Panc1 (cell line): ENCODE data around the gene MYH11. TPM values are rescaled to one million over a fixed set of nuclear protein-coding genes. Genes with fewer than 3 reads are reported as not detected.
A peak's percentile ranks its signal among the peaks of the same experiment; 100 is the strongest.

ENCODE experiments used
- ATAC-seq: fragments of 200-7000 bp; cut with Tn5 transposase; 2 replicates; pipeline ENCODE4 v1.9.1; 2020; ENCODE audit warnings: mild to moderate bottlenecking, moderate library complexity
- BruUV-seq: library from RNA; stranded (reverse); fragments of 400-500 nt; replicated peaks from 2 replicates; lab custom pipeline; 2021; lab: Mats Ljungman, UMichigan
- CTCF ChIA-PET: fragments of 300-600 bp; sonication (Branson Sonifier 250); formaldehyde crosslinking; loops from one replicate; lab custom pipeline; 2022; ENCODE audit warnings: antibody characterized with exemption; lab: Charles Lee
- POLR2A ChIA-PET: fragments of 300-600 bp; sonication (Branson Sonifier 250); formaldehyde crosslinking; loops from one replicate; lab custom pipeline; 2022; ENCODE audit warnings: antibody characterized with exemption; lab: Charles Lee
- DNase-seq: peaks from one replicate; pipeline ENCODE4 v3.0.0-alpha.2; 2010; ENCODE audit warnings: low read depth, low spot score
- H3K27ac ChIP-seq: 2 replicates; pipeline ENCODE4 v1.5.1; 2011; ENCODE audit warnings: mild to moderate bottlenecking, low read length, inconsistent platforms
- H3K27me3 ChIP-seq: fragments of 200-500 bp; sonication (Bioruptor generic); 2 replicates; pipeline ENCODE4 v1.6.0; 2014; ENCODE audit warnings: low read length, inconsistent platforms; ENCODE audit not compliant: control insufficient read depth, insufficient read depth
- H3K36me3 ChIP-seq: fragments of 200-500 bp; sonication (Bioruptor generic); 2 replicates; pipeline ENCODE4 v1.5.1; 2014; ENCODE audit warnings: inconsistent platforms, mild to moderate bottlenecking, low read length, moderate library complexity; ENCODE audit not compliant: control insufficient read depth, insufficient read depth
- H3K4me1 ChIP-seq: 2 replicates; pipeline ENCODE4 v1.5.1; 2011; ENCODE audit warnings: inconsistent platforms, mild to moderate bottlenecking, low read length, moderate library complexity; ENCODE audit not compliant: control insufficient read depth, insufficient read depth
- H3K4me3 ChIP-seq, 2 experiments: 2 replicates each; pipeline ENCODE4 v1.5.1; 2011 to 2012; ENCODE audit warnings: low read depth in 2 of 2, low read length in 2 of 2, mild to moderate bottlenecking in 2 of 2, inconsistent platforms in 1 of 2, moderate library complexity in 1 of 2
- H3K9me3 ChIP-seq: fragments of 200-500 bp; sonication (Bioruptor generic); 2 replicates; pipeline ENCODE4 v1.5.1; 2014; ENCODE audit warnings: low read depth, mild to moderate bottlenecking, inconsistent platforms, low read length, moderate library complexity; ENCODE audit not compliant: control insufficient read depth, insufficient read depth
- POLR2AphosphoS5 ChIP-seq: IDR thresholded peaks from 2 replicates; pipeline ENCODE4 v1.6.1; 2012; ENCODE audit warnings: mild to moderate bottlenecking, low read depth, low read length, moderate library complexity
- SIN3A ChIP-seq: IDR thresholded peaks from 2 replicates; pipeline ENCODE4 v1.6.1; 2012; ENCODE audit warnings: low read depth, mild to moderate bottlenecking, low read length, moderate library complexity, borderline replicate concordance; ENCODE audit not compliant: insufficient read depth
- TCF7L2 ChIP-seq: IDR thresholded peaks from 2 replicates; pipeline ENCODE4 v1.6.1; 2011; ENCODE audit warnings: mild to moderate bottlenecking, low read depth, low read length, inconsistent platforms
- in situ Hi-C: cut with HindIII; loops from 2 replicates; pipeline ENCODE4 v1.10.0; 2016; ENCODE audit warnings: low sequenced_read_pairs, low pct_unique_long_range_greater_than_20kb
- intact Hi-C: fragments of 100-400 bp; cut with micrococcal nuclease; formaldehyde crosslinking; loops from one replicate; pipeline ENCODE4 v1.10.0; 2022; ENCODE audit not compliant: unreplicated experiment
- total RNA-seq: library from RNA; stranded (reverse); gene quantifications from one replicate; pipeline ENCODE4 v1.2.1, GENCODE V29; 2021; ENCODE audit not compliant: unreplicated experiment
- TF ChIP-seq, protein P1 (sequence below), 2 experiments: IDR thresholded peaks; 2 replicates each; pipeline ENCODE4 v1.6.1; 2011 to 2012; ENCODE audit warnings: low read depth in 2 of 2, control low read depth in 1 of 2, low read length in 1 of 2, mild to moderate bottlenecking in 1 of 2, moderate library complexity in 1 of 2; ENCODE audit not compliant: insufficient read depth in 1 of 2
- TF ChIP-seq, protein P2 (sequence below): fragments of 450-650 bp; IDR thresholded peaks from 2 replicates; pipeline ENCODE4 v1.5.1; 2017; ENCODE audit warnings: mild to moderate bottlenecking

The MYH11 gene
- total RNA-seq, 1 experiment from 2014 or later: 0.51 TPM

DNA sequence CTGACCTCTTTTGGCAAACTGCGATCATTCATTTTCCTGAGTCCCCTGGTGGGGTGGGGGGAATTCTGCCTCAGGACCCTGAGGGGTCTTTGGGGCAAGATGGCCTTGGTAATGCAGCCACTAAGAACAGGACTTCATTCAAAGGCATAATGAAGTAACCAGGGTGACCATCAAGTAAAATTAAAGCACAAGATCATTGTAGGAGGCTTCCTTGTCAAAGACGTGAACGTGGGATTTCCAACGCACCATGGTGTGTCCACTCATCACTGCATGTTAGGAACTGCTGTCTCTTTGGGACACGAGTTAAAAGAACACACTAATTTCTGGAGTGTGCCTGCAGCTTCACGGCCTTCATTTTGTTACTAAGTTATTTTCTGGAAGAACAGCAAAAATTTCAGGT is 155.5 kb downstream of the MYH11 start:
- TF ChIP-seq, protein P1, sequence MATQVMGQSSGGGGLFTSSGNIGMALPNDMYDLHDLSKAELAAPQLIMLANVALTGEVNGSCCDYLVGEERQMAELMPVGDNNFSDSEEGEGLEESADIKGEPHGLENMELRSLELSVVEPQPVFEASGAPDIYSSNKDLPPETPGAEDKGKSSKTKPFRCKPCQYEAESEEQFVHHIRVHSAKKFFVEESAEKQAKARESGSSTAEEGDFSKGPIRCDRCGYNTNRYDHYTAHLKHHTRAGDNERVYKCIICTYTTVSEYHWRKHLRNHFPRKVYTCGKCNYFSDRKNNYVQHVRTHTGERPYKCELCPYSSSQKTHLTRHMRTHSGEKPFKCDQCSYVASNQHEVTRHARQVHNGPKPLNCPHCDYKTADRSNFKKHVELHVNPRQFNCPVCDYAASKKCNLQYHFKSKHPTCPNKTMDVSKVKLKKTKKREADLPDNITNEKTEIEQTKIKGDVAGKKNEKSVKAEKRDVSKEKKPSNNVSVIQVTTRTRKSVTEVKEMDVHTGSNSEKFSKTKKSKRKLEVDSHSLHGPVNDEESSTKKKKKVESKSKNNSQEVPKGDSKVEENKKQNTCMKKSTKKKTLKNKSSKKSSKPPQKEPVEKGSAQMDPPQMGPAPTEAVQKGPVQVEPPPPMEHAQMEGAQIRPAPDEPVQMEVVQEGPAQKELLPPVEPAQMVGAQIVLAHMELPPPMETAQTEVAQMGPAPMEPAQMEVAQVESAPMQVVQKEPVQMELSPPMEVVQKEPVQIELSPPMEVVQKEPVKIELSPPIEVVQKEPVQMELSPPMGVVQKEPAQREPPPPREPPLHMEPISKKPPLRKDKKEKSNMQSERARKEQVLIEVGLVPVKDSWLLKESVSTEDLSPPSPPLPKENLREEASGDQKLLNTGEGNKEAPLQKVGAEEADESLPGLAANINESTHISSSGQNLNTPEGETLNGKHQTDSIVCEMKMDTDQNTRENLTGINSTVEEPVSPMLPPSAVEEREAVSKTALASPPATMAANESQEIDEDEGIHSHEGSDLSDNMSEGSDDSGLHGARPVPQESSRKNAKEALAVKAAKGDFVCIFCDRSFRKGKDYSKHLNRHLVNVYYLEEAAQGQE (IDR thresholded peaks at IDR 0.05; ENCODE audit: insufficient read depth in 1 of 2, low read depth in 2 of 2, low read length in 1 of 2): no peak
- TF ChIP-seq SIN3A (no peak), POLR2AphosphoS5 (no peak), TCF7L2 (no peak)
- TF ChIP-seq, protein P2, sequence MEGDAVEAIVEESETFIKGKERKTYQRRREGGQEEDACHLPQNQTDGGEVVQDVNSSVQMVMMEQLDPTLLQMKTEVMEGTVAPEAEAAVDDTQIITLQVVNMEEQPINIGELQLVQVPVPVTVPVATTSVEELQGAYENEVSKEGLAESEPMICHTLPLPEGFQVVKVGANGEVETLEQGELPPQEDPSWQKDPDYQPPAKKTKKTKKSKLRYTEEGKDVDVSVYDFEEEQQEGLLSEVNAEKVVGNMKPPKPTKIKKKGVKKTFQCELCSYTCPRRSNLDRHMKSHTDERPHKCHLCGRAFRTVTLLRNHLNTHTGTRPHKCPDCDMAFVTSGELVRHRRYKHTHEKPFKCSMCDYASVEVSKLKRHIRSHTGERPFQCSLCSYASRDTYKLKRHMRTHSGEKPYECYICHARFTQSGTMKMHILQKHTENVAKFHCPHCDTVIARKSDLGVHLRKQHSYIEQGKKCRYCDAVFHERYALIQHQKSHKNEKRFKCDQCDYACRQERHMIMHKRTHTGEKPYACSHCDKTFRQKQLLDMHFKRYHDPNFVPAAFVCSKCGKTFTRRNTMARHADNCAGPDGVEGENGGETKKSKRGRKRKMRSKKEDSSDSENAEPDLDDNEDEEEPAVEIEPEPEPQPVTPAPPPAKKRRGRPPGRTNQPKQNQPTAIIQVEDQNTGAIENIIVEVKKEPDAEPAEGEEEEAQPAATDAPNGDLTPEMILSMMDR: no peak
- no peak overlapping the region for H3K27ac ChIP-seq
- no peak for DNase-seq
- TSS peak; percentile 47 for BruUV-seq
- intact Hi-C loops: no loop called here
- H3K4me3 ChIP-seq: no peak overlapping the region
- POLR2A ChIA-PET: no interaction called here
- ATAC-seq: no peak
- H3K4me1 ChIP-seq: no peaks in the 10 kb centered on the region
- 0 out of 2 replicates have a peak, but pooled peaks cover 1% of the 10 kb centered on the region for H3K36me3 ChIP-seq
- CTCF ChIA-PET: no interaction called here
- in situ Hi-C loops: no loop called here
- no peaks in the 10 kb centered on the region for H3K9me3 ChIP-seq
- no peaks in the 10 kb centered on the region for H3K27me3 ChIP-seq

DNA sequence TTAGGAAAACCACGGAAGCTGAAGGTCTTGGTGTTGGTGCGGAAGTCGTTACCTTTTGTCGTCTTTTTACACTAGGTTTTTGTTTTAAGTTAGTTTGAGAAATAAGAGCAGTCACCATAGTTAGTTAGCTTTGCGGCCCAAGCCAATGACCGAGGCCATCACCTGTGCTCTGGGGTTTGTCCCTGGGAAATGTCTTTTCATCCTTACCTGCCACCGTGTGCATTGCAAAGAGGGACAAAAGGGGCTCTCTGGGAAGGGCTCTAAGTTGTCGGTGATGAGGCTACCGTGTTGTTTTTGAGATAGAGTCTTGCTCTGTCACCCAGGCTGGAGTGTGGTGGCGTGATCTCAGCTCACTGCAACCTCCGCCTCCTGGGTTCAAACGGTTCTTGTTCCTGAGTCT is 157.0 kb downstream of the MYH11 start:
- DNase-seq (no peak), ATAC-seq (no peak)
- Histone ChIP-seq H3K27me3 (no peaks in the 10 kb centered on the region), H3K36me3 (peaks cover 3% of the 10 kb centered on the region; the same call in 1 of the 2 replicates), H3K9me3 (no peaks in the 10 kb centered on the region), H3K4me1 (no peaks in the 10 kb centered on the region), H3K4me3 (no peak overlapping the region), H3K27ac (no peak overlapping the region)
- ChIA-PET CTCF (interaction anchor here (1.4 kb wide), 1 partner anchor 18 kb away, joined by 3 read pairs; no protein-coding TSS in a partner anchor), POLR2A (no interaction called here)
- intact Hi-C loops: no loop called here
- BruUV-seq: no TSS peak
- in situ Hi-C loops: no loop called here
- TF ChIP-seq POLR2AphosphoS5 (no peak), SIN3A (no peak), TCF7L2 (no peak)
- TF ChIP-seq, protein P2: no peak
- TF ChIP-seq, protein P1 (IDR thresholded peaks at IDR 0.05; ENCODE audit: insufficient read depth in 1 of 2, low read depth in 2 of 2, low read length in 1 of 2): no peak
